ENCODE results near the gene FBXO21. TPM values are rescaled to one million over a fixed set of nuclear protein-coding genes. Genes with fewer than 3 reads are reported as not detected.

The FBXO21 gene, protein sequence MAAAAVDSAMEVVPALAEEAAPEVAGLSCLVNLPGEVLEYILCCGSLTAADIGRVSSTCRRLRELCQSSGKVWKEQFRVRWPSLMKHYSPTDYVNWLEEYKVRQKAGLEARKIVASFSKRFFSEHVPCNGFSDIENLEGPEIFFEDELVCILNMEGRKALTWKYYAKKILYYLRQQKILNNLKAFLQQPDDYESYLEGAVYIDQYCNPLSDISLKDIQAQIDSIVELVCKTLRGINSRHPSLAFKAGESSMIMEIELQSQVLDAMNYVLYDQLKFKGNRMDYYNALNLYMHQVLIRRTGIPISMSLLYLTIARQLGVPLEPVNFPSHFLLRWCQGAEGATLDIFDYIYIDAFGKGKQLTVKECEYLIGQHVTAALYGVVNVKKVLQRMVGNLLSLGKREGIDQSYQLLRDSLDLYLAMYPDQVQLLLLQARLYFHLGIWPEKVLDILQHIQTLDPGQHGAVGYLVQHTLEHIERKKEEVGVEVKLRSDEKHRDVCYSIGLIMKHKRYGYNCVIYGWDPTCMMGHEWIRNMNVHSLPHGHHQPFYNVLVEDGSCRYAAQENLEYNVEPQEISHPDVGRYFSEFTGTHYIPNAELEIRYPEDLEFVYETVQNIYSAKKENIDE
- polyA plus RNA-seq: 26.2 and 26.7 TPM in 2 replicates

DNA sequence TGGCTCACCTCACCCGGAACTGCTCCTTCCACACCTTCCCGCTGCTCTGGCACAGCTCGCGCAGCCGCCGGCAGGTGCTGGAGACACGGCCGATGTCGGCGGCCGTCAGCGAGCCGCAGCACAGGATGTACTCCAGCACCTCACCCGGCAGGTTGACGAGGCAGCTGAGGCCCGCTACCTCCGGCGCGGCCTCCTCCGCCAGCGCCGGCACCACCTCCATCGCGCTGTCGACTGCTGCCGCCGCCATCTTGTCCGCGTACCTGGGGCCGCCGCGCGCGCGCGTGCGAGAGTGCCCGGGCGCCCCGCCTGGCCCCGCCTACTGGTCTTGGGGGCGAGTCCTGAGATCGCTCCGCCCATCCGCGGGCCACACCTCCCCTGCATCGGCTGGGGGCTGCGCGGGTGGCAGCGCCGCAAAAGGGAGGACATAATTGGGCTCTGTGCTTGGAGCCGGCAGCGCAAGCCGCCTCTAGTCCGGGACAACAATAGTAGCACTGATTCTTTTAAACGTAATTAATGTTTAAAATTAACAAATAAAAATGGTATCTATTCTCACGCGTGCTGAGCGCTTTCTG is at the start of gene FBXO21:
TSS of gene FBXO21 (minus strand) at position 261 of the 572 bp plus-strand sequence. CDS start at position 247, 14 bp downstream.

Other genes with a start within 250 kb of the FBXO21 start
- 0.91 and 12.2 TPM in 2 replicates for gene TESC, start 91.1 kb downstream of the FBXO21 start, polyA plus RNA-seq
- gene NOS1, start 171.2 kb upstream of the FBXO21 start, polyA plus RNA-seq: 0.17 TPM in 1 of 2 replicates, not detected in the other